Fibroblast of skin of right biceps (primary cell): ENCODE results near the gene IGFBP3.

Experiments
- DNase-seq: peaks from one replicate; pipeline ENCODE4 v3.0.0-alpha.2; 2013

The IGFBP3 gene

DNA sequence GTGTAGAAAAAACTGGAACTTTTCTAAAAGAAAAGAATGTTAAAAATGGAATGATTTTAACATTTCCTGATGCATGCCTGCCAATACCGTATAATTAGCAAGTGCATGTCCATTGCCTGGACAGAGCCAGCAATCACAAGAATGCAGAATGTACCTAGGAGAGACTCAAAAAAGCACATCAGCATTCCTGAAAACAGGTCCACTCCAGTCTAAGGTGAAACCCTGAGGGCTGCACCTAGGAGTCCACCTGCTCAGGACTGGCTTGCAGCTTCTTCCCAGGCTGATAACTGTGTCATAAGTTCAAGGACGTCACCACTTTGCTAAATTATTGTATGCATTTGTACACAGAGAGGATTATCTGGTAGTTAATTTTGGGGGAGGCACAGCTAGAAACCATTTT, 53.6 kb downstream of the IGFBP3 start:
- DNase-seq = no peak

DNA sequence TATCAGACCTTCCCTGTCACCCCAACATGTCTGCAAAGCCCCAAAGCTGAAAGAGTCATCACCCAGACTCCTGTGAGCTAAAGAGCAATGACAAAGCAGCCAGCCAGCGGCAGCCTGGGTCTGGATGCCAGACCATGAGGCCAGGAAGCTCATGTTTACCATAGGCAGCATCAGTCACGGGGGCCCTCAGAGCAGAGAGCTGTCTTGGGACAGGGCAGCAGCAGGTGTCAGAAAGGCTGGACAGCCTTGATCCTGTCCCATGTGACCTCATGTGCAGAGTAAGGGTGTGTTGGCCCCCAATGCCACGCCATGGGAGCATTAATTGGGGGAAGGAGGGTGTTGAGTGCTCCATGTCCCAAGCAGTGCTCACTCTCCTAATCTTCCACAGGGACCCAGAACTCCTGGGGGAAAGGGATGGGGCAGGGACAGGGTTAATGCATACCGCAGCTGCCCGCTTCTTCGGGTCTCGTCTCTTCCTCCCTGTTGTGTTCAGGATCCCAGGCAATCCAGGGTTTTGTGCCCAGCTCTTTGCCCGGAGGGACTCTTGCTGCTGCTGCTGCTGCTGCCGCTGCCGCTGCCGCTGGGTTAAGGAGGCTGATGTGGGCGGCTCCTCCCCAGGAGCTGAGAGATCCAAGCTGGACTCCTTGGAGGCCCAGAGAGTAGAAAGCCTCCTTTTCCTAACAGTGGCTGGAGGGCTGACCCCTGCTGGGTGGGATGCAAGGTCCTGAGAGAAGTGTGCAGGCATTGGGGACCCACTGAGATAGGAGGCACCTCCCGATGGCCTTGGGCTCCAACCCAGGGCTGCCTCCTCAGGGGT, 55.3 kb downstream of the IGFBP3 start:
- DNase-seq = no peak

DNA sequence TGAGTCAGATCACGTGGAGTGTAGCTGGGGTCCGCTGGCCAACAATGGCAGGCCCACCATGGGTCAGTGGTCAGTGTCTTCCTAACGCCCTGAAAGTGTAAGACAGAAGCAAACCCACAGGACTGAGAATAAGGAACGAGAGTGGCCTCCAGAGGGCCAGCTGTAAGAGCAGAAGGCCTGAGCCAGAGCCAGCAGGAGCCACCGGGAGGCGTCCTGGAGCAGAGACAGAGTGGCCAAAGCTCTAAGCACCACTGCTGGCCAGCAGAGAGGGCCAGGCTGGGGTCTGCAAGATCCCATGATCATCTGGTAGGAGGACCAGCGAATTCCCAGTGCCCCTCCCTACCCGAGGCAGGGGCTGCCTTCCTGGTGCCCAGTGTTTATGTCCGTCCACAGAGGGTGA, 57.4 kb downstream of the IGFBP3 start:
- no peak for DNase-seq
